GM18511 (cell line): ENCODE measurements around the gene PYGB.
"Not testable (repeated sequence)": the region's sequence is repeated elsewhere in the genome, so short reads cannot be mapped to it uniquely, and the experiment has no call there.

Source experiments
- ATAC-seq: cut with Tn5 transposase; IDR thresholded peaks from one replicate; pipeline ENCODE4 v1.9.1; 2021; ENCODE audit warnings: mild to moderate bottlenecking, moderate library complexity; ENCODE audit not compliant: unreplicated experiment

Gene PYGB

DNA sequence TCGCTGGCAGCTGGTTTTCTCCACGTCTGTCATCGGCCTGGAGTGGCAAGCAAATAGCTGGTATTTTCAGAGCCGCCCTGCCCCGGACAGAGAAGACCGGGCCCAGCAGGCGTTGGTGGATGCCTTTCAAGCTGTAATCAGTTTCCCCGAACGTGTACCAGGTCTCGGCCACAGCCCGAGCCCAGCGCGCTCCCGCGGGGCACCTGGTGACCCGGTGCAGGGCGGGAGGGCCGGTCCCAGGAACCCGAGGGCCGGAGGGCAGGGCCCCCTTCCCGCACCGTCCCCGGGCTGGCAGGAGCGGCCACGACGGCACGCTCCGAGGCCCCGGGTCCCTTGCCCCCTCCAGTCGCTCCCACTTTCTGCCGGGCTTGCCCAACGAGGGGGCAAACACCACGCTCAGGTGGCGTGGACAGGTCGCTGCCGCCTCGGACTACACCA lies 348 bp upstream of the PYGB start:
- peak; percentile 29 for ATAC-seq

DNA sequence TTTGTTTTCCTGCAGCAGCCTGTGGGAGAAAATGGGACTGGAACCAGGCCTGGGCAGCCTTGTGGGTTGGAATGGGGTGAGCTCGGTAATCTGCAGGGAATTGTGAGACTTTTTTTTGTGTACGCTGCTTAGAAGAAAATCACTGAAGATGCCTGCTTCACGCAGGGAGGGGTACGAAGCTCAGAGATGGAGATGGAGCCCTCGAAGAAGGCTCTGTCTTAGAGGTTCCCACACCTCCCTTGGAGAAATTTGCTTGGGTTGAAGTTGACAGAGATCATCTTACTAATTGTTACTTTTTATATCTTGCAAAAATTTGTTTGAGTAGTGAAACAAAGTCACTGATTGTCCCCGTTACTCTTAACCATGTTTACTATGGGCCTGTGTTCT lies 894 bp downstream of the PYGB start:
- peak; percentile 2 for ATAC-seq

DNA sequence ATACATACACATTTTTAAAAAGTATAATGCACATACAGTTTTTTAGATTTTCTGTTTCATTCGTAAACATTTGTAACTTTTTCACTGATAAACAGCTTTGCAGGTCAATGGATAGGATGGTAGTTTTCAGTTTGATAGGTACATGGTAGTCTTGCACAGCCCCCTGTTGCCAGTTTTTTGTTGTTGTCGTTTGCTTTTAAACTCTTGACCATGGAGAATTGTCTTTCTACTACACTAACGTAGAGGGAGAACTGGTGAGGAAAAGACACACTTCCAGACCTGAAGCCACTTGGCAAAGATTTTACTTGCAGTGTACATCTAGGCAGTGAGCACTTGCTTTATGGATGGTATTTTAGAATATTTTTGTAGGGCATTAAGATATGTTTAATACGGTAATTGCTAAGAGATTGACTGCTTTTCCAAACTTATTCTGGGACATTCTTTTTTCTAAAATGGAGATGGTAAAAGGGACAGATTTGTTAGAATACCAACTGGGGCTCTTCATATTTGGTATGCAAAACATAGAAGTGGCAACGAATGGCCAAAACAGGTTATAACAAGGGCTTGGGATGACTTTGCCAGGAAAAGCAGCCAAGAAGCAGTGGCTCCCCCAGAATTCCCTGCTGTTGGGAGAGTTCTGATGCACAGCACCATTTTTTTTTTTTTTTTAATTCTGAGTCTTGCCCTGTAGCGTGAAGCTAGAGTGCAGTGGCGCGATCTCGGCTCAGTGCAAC lies 1.5 kb downstream of the PYGB start:
- no peak for ATAC-seq

DNA sequence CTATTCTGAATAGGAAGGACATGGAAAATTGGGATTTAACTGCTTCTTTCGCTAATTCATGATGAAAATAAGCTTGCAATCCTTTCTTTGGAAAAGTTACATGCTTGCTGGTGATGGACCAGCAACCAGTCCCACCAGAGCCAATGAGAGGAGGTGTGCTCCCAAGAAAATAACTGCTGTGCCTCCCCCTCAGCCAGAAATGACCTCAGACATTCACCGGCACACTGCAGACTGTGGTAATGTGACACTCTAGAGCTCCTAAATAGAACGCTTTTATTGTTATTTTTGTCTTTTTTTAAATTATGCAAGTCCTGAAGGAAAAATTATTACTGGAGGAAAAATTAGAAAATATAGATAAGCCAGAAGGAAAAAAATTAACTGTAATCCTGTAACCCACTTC lies 2.6 kb downstream of the PYGB start:
- ATAC-seq: no peak

DNA sequence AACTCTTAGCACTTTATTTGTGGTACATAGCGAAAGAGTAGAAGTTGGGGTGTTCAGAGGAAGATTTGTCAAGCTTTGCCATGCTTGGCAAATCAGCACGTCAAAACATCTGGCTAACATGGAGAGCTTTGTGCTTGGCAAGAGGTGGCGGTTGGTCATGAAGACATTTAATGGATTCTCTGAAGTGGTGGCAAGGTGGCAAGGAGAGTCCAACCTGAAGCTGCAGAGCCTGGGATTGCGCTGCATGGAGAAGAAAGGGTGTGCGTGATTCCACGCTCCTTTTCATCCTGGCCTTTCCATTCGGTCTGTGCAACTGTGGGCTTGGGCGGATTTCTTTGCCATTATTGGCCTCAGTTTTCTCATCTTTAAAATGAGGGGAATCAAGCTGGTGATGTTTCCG lies 3.1 kb downstream of the PYGB start:
- ATAC-seq: no peak

DNA sequence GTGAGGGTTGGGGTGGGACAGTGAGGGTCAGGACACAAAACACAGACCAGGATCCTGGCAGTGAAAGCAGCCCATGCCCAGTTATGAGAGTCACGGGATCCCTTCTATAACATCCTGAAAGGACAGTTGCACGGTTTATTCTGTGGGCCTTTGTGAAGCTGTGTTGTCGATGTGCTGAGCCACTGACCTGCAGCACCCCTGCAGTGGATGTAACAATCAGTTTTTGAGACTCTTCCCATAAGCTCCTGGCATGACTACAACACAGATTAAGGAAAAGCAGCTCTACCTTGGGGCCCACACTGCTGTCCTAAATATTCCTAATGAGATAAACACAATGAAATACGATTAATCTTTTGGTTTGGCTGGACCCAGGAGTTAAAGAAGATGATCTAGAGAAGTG lies 3.7 kb downstream of the PYGB start:
- no peak for ATAC-seq

DNA sequence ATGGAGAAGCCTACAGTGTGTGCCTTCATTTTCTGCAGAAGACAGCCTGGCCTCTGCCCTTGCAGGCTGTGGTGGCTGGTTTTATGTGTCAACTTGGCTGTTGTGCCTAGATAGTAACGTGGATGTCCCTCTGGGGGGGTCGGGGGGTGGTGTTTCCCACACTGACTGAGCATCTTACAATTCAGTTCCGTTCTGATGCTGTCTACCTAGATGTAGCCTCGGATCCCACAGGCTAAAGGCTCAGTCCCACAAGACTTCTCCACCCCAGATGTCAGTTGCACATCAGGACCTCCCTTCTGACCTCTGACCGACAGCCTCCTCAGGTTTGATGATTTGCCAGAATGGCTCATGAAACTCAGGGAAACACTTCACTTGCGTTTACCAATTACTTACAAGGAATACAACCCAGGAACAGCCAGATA lies 4.4 kb downstream of the PYGB start:
- ATAC-seq: no peak

DNA sequence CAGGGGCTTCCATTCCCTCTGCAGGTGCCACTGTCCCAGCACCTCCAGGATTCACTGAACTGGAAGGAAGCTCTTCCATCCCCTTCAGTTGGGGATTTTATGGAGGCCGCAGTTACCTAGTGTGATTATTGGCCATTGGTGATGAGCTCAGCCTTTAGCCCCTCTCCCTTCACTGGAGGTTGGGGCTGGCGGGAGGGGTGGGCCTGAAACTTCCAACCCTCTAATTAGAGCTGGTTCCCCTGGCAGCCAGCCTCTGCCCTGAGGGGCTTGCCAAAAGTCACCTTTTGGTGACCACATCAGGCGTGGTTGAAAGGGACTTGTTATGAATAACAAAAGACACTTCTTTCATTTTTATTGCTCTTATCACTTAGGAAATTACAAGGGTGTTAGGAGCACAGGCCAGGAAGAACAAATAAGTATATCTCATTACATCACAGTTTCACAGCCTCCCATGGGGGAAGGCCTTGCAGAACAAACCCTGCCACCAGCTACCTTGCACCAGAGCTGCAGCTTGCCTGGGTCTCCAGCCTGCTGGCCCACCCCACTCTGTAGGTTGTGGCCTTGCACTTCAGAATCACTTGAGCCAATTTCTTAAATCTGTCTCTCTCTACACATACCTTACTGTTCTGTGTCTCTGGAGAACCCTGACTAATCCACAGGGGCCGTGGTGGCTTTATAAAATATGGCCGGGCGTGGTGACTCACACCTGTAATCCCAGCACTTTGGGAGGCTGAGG lies 5.0 kb downstream of the PYGB start:
- no peak for ATAC-seq

DNA sequence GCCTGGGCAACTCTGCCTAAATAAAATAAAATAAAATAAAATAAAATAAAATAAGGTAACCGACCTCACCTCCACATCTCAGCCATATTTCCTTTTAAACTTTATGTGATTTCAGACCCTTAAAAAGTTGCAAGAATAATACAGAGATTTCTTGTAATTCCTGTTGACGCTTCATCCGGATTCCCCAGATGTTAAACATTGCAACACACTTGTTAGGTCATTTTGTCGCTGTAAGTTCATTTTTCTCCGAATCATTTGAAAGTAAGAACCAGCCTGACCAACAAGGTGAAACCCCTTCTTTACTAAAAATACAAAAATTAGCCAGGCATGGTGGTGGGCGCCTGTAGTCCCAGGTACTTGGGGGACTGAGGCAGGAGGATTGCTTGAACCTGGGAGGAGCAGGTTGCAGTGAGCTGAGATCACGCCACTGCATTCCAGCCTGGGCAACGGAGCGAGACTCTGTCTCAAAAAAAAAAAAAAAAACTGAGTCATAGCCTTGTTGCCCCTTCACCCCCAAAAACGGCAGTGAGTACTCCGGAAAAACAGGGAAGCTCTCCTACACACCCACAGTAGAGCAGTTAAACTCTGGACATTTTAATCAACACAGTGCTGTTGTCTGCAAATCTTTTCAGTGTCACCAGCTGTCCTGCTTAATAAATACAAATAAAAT lies 5.9 kb downstream of the PYGB start:
- ATAC-seq: no peak

DNA sequence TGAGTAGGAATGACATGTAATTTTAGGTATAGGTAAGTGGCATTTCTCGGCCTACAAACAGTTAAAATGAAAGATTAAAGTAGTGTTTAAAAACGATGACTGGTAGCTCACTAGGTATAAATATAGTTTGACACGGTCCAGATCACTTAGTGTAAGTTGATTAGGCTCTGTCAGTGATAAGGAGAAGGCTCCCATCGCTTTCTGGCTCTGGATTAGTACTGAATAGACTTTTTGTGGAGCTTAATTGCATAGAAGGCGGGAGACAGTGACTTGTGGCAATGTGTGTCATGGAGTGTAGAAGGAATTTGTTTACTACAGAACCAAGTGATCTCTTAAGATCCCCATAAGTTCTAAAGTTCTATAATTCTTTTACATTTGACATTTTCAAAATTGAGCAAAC lies 6.7 kb downstream of the PYGB start:
- no peak for ATAC-seq

DNA sequence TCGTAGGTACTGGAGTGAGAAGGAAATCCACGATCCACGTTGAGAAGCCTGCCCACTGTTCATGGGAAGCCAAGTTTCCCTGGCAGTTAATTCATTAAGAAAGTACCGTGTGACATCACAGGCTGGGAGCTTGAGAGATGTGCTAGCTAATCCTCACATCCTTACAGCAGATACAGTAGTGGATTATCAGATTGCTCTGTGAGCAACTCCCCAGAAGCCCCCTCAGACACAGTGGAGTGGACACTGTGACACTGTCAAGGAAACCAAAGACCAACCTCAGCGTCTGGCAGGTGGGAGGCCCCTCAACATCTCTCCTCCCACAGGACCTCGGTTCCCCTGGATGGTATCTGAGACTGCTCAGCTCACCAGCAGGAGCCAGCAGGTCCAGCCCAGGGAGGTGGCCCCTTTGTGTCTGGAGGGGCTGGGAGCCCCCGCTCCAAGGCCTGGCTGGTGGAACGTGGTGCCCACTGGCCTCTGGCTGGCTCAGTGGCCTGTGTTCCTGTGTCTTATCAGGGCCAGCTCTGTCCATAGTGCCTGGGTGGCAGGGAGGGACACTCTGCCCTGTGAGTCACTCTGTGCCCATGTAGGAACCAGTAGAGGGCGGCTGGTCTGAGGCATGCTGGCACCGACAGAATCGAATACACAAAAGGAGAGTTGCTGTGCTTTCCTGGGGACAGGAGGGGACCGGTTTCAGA lies 7.2 kb downstream of the PYGB start:
- ATAC-seq: no peak

DNA sequence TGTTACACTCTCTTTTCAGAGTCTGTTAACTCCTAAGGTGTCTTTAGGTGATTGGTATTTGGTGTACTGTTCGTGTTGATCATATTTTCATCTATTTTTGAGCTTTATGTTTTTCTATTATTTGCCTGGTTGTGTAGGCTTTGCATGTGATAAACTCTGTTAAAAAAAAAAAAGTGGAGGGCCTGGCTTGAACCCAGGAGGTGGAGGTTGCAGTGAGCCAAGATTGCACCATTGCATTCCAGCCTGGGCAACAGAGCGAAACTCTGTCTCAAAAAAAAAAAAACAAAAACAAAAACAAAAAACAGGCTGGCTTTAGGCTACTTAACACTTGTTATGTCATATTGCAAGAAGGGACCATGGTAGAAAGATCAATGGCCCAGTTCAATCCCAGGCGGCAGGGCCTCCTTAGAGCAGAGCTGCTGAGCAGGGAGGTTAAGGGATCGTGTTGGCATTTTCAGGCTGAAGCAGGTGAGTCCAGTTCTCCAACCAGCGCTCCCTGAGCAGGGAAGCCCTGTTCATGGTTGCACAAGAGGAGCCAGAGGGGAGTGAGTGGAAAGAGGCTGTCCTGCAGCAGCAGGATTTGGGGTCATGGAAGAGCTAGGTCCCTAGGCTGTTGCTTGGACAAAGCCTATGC lies 8.5 kb downstream of the PYGB start:
- no peak for ATAC-seq

DNA sequence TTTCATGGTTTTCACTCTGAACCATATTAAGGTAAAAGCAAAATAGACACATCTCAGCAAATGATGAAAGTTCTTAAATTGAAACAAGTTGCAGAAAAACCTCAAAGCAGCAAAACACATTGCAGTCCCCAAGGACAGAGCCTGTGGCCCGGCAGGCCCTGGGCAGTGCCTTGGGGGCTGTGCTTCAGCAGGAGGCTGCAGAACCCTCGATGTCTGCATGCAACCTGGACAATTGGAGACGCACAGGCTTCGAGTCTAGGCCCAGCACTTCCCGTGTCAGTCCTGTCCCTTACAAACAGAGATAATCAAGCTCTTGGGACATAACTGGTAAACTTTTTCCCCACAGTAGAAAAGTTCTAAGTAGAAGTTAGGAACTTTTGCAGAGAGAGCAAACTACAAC lies 9.2 kb downstream of the PYGB start:
- no peak for ATAC-seq

DNA sequence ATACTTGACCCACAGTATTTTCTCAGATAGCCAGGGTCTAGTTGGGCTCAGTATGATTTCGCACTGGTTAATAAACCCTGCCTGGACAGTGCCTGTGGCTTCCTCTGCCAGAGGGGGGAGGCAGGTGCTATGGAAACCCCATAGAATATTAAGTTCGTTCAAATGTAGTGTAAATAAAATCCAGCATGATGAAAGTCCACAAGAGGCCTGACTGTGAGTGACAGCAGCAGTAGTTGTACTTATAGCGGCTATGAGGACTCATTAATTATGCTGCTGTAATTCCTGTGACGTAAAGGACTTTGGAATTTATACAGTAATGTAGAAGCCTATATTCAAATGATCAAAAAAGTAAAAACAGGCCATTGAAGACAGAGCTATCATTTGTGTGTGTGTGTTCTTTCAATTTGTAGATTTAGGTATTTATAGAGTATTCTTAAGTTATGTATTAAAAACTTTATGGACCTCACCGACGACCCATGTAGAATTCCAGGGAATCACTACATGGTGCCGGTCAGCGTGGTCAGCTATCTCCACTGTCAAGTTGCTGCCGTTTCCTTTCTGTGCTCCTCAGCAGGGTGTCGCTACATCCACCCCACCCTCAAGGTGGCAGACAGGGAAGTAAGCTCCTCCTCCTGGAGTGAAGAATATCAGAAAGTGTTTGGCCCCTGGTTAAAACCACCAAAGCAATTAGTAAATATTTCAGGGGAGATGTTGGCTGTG lies 10.0 kb downstream of the PYGB start:
- ATAC-seq: no peak

DNA sequence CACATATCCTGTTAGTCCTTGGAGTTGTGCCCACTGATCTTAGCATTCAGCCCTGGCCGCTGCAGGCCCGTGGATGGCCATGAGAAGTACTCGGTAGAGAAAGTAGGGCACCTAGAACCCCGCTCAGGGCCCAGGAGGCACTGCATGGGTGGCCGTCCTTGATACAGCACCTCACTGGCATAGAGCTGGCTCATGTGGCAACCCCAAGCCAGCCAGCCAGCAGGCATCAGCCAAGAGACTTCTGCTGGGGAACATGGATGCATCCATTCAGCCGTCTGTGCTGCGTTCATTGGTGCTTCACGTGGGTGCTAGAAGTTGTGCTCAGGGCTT lies 10.6 kb downstream of the PYGB start:
- no peak for ATAC-seq

DNA sequence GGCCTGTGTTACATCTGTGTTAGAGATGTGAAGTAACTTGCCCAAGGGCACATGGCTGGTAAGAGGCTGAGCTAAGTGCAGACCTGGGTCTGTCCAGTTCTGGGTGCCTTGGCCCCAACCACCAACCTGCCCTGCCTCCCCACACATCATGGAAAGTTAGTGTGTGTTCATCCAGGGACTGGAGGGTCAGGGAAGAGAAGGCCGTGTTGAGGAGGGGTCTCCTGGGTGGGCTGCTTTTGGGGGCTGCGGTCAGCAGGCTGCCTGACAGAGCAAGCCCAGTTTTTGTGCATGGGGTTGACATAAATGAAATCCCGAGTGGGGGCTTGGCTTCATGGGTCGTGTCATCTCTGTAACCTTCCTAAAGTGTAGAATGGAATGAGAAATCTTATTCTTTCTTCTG lies 10.9 kb downstream of the PYGB start:
- no peak for ATAC-seq

DNA sequence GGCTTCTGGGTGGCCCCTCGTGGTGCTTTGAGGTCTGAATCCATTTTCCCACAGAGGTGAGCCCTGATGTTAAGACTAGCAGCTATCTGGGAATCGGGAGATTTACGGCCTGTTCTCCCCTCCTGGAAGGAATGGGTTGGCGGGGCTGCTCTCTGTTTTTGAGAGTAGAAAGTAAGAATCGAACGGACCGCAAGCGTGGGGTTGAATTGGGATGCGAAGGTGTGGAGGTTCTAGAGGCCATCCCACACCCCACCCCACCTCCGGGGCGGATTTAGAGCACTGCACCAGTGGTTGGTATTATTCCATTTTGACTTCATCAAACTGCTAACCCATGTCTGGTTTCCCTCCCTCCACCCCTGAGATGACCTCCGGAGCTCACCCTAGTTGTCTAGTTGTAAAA lies 11.5 kb downstream of the PYGB start:
- ATAC-seq: no peak

DNA sequence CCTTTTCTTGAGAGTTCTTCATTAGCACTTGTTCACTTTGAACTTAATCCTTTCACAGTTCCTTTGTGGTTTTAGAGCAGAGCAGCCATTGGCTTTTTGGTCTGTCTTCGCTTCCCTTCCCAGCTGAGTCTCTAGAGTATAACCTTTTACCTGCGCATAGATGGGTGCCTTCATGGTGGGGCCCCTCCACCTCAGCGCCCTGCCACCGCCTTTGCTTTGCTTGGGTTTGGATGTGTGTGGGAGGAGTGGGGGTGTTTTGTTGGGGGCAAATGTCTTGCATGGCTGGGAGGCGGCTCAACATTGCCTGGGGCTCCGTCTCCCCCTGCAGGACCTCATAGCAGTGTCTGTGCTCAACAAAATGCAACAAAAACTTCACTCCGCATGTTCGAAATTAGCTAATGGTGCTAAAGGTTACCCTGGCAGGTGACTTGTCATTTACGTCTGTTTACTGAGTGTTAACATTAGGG lies 11.9 kb downstream of the PYGB start:
- no peak for ATAC-seq

DNA sequence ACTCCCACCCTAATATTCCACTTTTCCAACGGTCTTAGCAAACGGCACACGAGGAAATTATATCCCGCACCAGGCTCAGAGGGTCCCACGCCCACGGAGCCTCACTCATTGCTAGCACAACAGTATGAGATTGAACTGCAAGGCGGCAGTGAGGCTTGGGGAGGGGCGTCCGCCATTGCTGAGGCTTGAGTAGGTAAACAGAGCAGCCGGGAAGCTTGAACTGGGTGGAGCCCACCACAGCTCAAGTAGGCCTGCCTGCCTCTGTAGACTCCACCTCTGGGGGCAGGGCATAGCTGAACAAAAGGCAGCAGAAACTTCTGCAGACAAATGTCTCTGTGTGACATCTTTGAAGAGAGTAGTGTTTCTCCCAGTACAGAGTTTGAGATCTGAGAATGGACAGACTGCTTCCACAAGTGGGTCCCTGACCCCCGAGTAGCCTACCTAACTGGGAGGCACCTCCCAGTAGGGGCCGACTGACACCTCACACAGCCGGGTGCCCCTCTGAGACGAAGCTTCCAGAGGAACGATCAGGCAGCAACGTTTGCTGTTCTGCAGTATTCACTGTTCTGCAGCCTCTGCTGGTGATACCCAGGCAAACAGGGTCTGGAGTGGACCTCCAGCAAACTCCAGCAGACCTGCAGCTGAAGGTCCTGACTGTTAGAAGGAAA lies 13.0 kb downstream of the PYGB start:
- not testable (repeated sequence) for ATAC-seq
